Stimulated activated CD4-positive, alpha-beta T cell treated with anti-CD3 and anti-CD28 coated beads, Interleukin-12 subunit alpha, Interleukin-12 subunit beta, amount 100 ng/mL, for 4 hours (primary cell): ENCODE data around the gene POLR3A.

Experiments
- DNase-seq: peaks from one replicate; pipeline ENCODE4 v3.0.0-alpha.2; 2020

The POLR3A gene

GRCh38 chr10:77974396-77975074, 54.8 kb downstream of the POLR3A start:
- no peak for DNase-seq

- DNase-seq: no peak
These were observed 56.0 kb downstream of the POLR3A start for GRCh38 chr10:77973276-77973675.

- DNase-seq: no peak
These were observed 57.2 kb downstream of the POLR3A start for GRCh38 chr10:77972148-77972547.

GRCh38 chr10:77971804-77972144, 57.5 kb downstream of the POLR3A start:
- no peak for DNase-seq

- DNase-seq: no peak
These were observed 58.2 kb downstream of the POLR3A start for GRCh38 chr10:77970869-77971803.

- DNase-seq: no peak
These were observed 60.2 kb downstream of the POLR3A start for GRCh38 chr10:77969114-77969513.

GRCh38 chr10:77967611-77968022, 61.7 kb downstream of the POLR3A start:
- DNase-seq: no peak

- DNase-seq: no peak
These were observed 64.0 kb downstream of the POLR3A start for GRCh38 chr10:77965294-77965693.

GRCh38 chr10:77964811-77965210, 64.5 kb downstream of the POLR3A start:
- no peak for DNase-seq

- no peak for DNase-seq
These were observed 65.4 kb downstream of the POLR3A start for GRCh38 chr10:77963901-77964300.

- no peak for DNase-seq
These were observed 66.8 kb downstream of the POLR3A start for GRCh38 chr10:77962350-77963146.

- DNase-seq: no peak
These were observed 67.6 kb downstream of the POLR3A start for GRCh38 chr10:77961668-77962067.

- DNase-seq: no peak
These were observed 68.4 kb downstream of the POLR3A start for GRCh38 chr10:77960829-77961329.

- no peak for DNase-seq
These were observed 69.3 kb downstream of the POLR3A start for GRCh38 chr10:77959887-77960455.

GRCh38 chr10:77959384-77959783, 69.9 kb downstream of the POLR3A start:
- DNase-seq: no peak

GRCh38 chr10:77955136-77955535, 74.2 kb downstream of the POLR3A start:
- DNase-seq: no peak

- DNase-seq: no peak
These were observed 80.1 kb downstream of the POLR3A start for GRCh38 chr10:77949167-77949566.

- no peak for DNase-seq
These were observed 83.2 kb downstream of the POLR3A start for GRCh38 chr10:77946084-77946483.

GRCh38 chr10:77944519-77944918, 84.8 kb downstream of the POLR3A start:
- no peak for DNase-seq

GRCh38 chr10:77943121-77943901, 86.0 kb downstream of the POLR3A start:
- no peak for DNase-seq

- DNase-seq: no peak
These were observed 87.5 kb downstream of the POLR3A start for GRCh38 chr10:77941790-77942189.

- DNase-seq: no peak
These were observed 88.7 kb downstream of the POLR3A start for GRCh38 chr10:77940627-77941026.
